A673 (cell line): ENCODE data around the gene AIP. TPM values are rescaled to one million over a fixed set of nuclear protein-coding genes. Genes with fewer than 3 reads are reported as not detected.

Source experiments
- BruUV-seq: library from RNA; stranded (reverse); fragments of 400-500 nt; replicated peaks from 2 replicates; lab custom pipeline; 2021; lab: Mats Ljungman, UMichigan
- CTCF ChIA-PET: fragments of 300-600 bp; sonication (Branson Sonifier 250); formaldehyde crosslinking; loops from one replicate; lab custom pipeline; 2022; ENCODE audit warnings: antibody characterized with exemption; lab: Charles Lee
- POLR2A ChIA-PET: fragments of 300-600 bp; sonication (Branson Sonifier 250); formaldehyde crosslinking; loops from one replicate; lab custom pipeline; 2022; ENCODE audit warnings: antibody characterized with exemption; ENCODE audit not compliant: low non-redundant PET; lab: Charles Lee
- DNase-seq: peaks from one replicate; pipeline ENCODE4 v3.0.0-alpha.2; 2015; ENCODE audit warnings: low spot score
- H3K27ac ChIP-seq: fragments of 200-600 bp; sonication (generic); 2 replicates; pipeline ENCODE4 v1.5.1; 2016; ENCODE audit warnings: mixed run types, low read depth, mild to moderate bottlenecking, mixed read lengths, antibody characterized with exemption, low read length; ENCODE audit not compliant: poor library complexity, severe bottlenecking
- H3K27me3 ChIP-seq: fragments of 200-600 bp; sonication (generic); replicated peaks from 2 replicates; pipeline ENCODE4 v1.6.1; 2017; ENCODE audit warnings: mixed run types, low read depth, mild to moderate bottlenecking, mixed read lengths, antibody characterized with exemption, low read length; ENCODE audit not compliant: insufficient read depth, poor library complexity
- H3K36me3 ChIP-seq: fragments of 200-600 bp; sonication (generic); 2 replicates; pipeline ENCODE4 v1.6.1; 2016; ENCODE audit warnings: mixed run types, mild to moderate bottlenecking, mixed read lengths, antibody characterized with exemption, low read length; ENCODE audit not compliant: insufficient read depth, poor library complexity, severe bottlenecking
- H3K4me1 ChIP-seq: fragments of 200-600 bp; sonication (generic); 2 replicates; pipeline ENCODE4 v1.6.1; 2017; ENCODE audit warnings: mixed run types, mild to moderate bottlenecking, mixed read lengths, antibody characterized with exemption, low read length; ENCODE audit not compliant: insufficient read depth, poor library complexity, severe bottlenecking
- H3K4me3 ChIP-seq: fragments of 200-600 bp; sonication (generic); 2 replicates; pipeline ENCODE4 v1.5.1; 2016; ENCODE audit warnings: low read depth, mixed run types, mild to moderate bottlenecking, mixed read lengths, low read length; ENCODE audit not compliant: poor library complexity, severe bottlenecking
- H3K9me3 ChIP-seq: fragments of 200-600 bp; sonication (generic); 2 replicates; pipeline ENCODE4 v1.6.1; 2016; ENCODE audit warnings: mixed run types, low read depth, mild to moderate bottlenecking, mixed read lengths, antibody characterized with exemption, low read length; ENCODE audit not compliant: poor library complexity, severe bottlenecking
- CTCF ChIP-seq: fragments of 300-800, 200-600 bp; sonication (generic); conservative IDR thresholded peaks from 2 replicates; pipeline ENCODE4 v1.5.1; 2017; ENCODE audit warnings: low read depth, mild to moderate bottlenecking, antibody characterized with exemption, low read length, moderate library complexity, mixed read lengths
- EZH2 ChIP-seq: fragments of 200-600 bp; sonication (generic); IDR thresholded peaks from 2 replicates; pipeline ENCODE4 v1.6.1; 2017; ENCODE audit warnings: borderline replicate concordance, low read depth, mild to moderate bottlenecking, mixed read lengths, antibody characterized with exemption, low read length; ENCODE audit not compliant: poor library complexity, severe bottlenecking
- intact Hi-C: fragments of 100-400 bp; cut with micrococcal nuclease; formaldehyde crosslinking; loops from one replicate; pipeline ENCODE4 v1.10.0; 2022; ENCODE audit not compliant: unreplicated experiment
- total RNA-seq: library from RNA; stranded (reverse); gene quantifications from 2 replicates; pipeline ENCODE4 v1.2.3, GENCODE V29; 2021

The AIP gene
- total RNA-seq, 1 experiment from 2014 or later, result 66.0 TPM

- no TSS peak for BruUV-seq
- CTCF ChIA-PET, result no interaction called here
- Histone ChIP-seq H3K27me3 (no peaks in the 10 kb centered on the region), H3K36me3 (peaks cover 5% of the 10 kb centered on the region), H3K4me3 (no peak overlapping the region), H3K9me3 (no peaks in the 10 kb centered on the region), H3K4me1 (peaks cover 29% of the 10 kb centered on the region), H3K27ac (no peak overlapping the region)
- TF ChIP-seq EZH2, result no peak
- DNase-seq, result no peak
- POLR2A ChIA-PET, result no interaction called here
- intact Hi-C loops, result no loop called here
Observed at GRCh38 chr11:67500831-67501715, 18.2 kb downstream of the AIP start.

GRCh38 chr11:67501854-67502253 is 19.0 kb downstream of the AIP start:
- no peak overlapping the region for H3K27ac ChIP-seq
- DNase-seq, result no peak
- no peaks in the 10 kb centered on the region for H3K9me3 ChIP-seq
- peaks cover 36% of the 10 kb centered on the region for H3K4me1 ChIP-seq
- POLR2A ChIA-PET, result no interaction called here
- no peaks in the 10 kb centered on the region for H3K27me3 ChIP-seq
- H3K4me3 ChIP-seq, result no peak overlapping the region
- no TSS peak for BruUV-seq
- peaks cover 4% of the 10 kb centered on the region for H3K36me3 ChIP-seq
- TF ChIP-seq CTCF, result no peak
- TF ChIP-seq EZH2, result no peak
- CTCF ChIA-PET, result no interaction called here
- intact Hi-C loops, result no loop called here

GRCh38 chr11:67502328-67502979 is 19.6 kb downstream of the AIP start:
- TF ChIP-seq EZH2, result no peak
- no peak for TF ChIP-seq CTCF
- Histone ChIP-seq H3K4me3 (no peak overlapping the region), H3K36me3 (peaks cover 4% of the 10 kb centered on the region), H3K9me3 (no peaks in the 10 kb centered on the region), H3K27me3 (no peaks in the 10 kb centered on the region), H3K27ac (no peak overlapping the region), H3K4me1 (peaks cover 42% of the 10 kb centered on the region)
- DNase-seq, result no peak
- BruUV-seq, result no TSS peak
- intact Hi-C loops, result no loop called here
- POLR2A ChIA-PET, result no interaction called here
- CTCF ChIA-PET, result no interaction called here
